ENCODE measurements around the gene BMP10. TPM values are rescaled to one million over a fixed set of nuclear protein-coding genes. Genes with fewer than 3 reads are reported as not detected.

The BMP10 gene
- total and polyA plus RNA-seq, 12 donors, result not detected

DNA sequence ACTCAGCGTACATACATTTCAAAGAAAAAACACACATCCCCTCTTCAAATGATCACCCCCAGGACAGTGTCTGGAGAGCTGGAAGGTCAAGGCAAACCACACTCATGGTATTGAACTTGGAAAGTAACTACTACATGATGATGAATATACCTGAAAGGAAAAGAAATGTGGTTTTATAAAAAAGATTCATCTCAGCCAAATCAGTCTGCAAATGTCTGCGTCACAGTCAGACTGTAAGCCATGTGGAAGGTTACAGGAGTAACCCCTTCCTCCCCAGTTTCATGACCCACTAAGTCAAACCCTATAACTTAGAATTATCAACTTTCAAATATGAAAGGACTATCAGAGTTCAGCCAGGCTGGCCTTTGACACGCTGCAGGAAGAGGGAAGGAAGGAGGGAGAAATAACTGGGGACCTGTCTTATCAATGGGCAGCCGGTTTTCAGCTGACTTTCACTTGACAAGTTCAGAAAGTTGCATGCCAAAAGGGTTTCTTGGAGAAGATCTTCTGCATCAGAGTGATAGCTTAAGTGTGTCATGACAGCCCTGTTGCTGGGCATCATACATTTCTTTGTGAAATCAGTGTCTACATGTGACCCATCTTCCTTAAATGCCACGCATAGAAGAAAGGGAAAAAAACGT, 7.0 kb upstream of the BMP10 start:
- Histone ChIP-seq H3K36me3 (replicated peaks in 1 of 2) (no peaks in the 10 kb centered on the region), H3K27ac (no peak overlapping the region), H3K4me3 (no peak overlapping the region), H3K9me3 (replicated peaks in 1 of 3) (no peaks in the 10 kb centered on the region), H3K27me3 (no peaks in the 10 kb centered on the region), H3K4me1 (replicated peaks in 1 of 2) (no peaks in the 10 kb centered on the region)
- intact Hi-C loops (cut with DNase I), result no loop called here
- TF ChIP-seq POLR2A (IDR thresholded peaks at IDR 0.05), result no peak
- TF ChIP-seq, protein P1, sequence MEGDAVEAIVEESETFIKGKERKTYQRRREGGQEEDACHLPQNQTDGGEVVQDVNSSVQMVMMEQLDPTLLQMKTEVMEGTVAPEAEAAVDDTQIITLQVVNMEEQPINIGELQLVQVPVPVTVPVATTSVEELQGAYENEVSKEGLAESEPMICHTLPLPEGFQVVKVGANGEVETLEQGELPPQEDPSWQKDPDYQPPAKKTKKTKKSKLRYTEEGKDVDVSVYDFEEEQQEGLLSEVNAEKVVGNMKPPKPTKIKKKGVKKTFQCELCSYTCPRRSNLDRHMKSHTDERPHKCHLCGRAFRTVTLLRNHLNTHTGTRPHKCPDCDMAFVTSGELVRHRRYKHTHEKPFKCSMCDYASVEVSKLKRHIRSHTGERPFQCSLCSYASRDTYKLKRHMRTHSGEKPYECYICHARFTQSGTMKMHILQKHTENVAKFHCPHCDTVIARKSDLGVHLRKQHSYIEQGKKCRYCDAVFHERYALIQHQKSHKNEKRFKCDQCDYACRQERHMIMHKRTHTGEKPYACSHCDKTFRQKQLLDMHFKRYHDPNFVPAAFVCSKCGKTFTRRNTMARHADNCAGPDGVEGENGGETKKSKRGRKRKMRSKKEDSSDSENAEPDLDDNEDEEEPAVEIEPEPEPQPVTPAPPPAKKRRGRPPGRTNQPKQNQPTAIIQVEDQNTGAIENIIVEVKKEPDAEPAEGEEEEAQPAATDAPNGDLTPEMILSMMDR (IDR thresholded peaks at IDR 0.05), result no peak
- DNase-seq, result no peak
- 51 to 61% (median 58%) methylated on average over 5 to 6 of the region's 6 CpGs for WGBS, 4 donors

GRCh38 chr2:68877079-68877772, 6.0 kb upstream of the BMP10 start:
- intact Hi-C loops (cut with DNase I), result no loop called here
- Histone ChIP-seq H3K27me3 (no peaks in the 10 kb centered on the region), H3K9me3 (replicated peaks in 1 of 3) (no peaks in the 10 kb centered on the region), H3K4me1 (replicated peaks in 1 of 2) (no peaks in the 10 kb centered on the region), H3K36me3 (replicated peaks in 1 of 2) (no peaks in the 10 kb centered on the region), H3K4me3 (no peak overlapping the region), H3K27ac (no peak overlapping the region)
- DNase-seq, result no peak
- 79 to 85% (median 83%) methylated on average over 3 of the region's 3 CpGs for WGBS, 4 donors
- TF ChIP-seq, protein P1 (IDR thresholded peaks at IDR 0.05), result no peak
- no peak for TF ChIP-seq POLR2A (IDR thresholded peaks at IDR 0.05)

GRCh38 chr2:68870215-68870614, 982 bp downstream of the BMP10 start:
- Histone ChIP-seq H3K27me3 (no peaks in the 10 kb centered on the region), H3K9me3 (replicated peaks in 1 of 3) (no peaks in the 10 kb centered on the region), H3K4me3 (no peak overlapping the region), H3K27ac (no peak overlapping the region), H3K4me1 (replicated peaks in 1 of 2) (no peaks in the 10 kb centered on the region), H3K36me3 (replicated peaks in 1 of 2) (no peaks in the 10 kb centered on the region)
- DNase-seq, result no peak
- TF ChIP-seq, protein P1 (IDR thresholded peaks at IDR 0.05), result no peak
- no peak for TF ChIP-seq POLR2A (IDR thresholded peaks at IDR 0.05)
- 35 to 48% (median 42%) methylated on average over 2 of the region's 2 CpGs for WGBS, 4 donors
- intact Hi-C loops (cut with DNase I), result no loop called here

DNA sequence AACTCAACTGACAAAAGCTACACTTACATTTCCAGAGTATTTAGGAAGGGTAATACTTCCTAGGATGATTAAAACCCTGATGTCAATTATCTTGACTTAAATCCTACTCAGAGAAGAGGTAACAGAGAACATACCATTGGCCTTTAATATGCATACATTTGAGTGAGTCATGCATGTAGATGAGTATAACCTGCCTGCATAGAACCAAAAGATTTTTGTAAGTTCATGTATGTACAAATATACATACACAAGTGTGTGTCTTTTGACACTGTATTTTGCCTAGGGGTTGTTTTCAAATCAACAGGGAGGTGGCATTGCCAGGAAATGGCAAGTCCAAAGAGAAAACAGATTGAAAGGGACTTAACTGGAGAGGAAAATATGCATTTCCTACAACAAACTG, 6.1 kb downstream of the BMP10 start:
- no peaks in the 10 kb centered on the region for H3K36me3 ChIP-seq (replicated peaks in 1 of 2)
- H3K4me3 ChIP-seq, result no peak overlapping the region
- no peaks in the 10 kb centered on the region for H3K27me3 ChIP-seq
- no peaks in the 10 kb centered on the region for H3K4me1 ChIP-seq (replicated peaks in 1 of 2)
- no peak overlapping the region for H3K27ac ChIP-seq
- TF ChIP-seq, protein P1 (IDR thresholded peaks at IDR 0.05), result no peak
- no peak for TF ChIP-seq POLR2A (IDR thresholded peaks at IDR 0.05)
- intact Hi-C loops (cut with DNase I), result no loop called here
- no peaks in the 10 kb centered on the region for H3K9me3 ChIP-seq (replicated peaks in 1 of 3)
- no peak for DNase-seq

Measured in adrenal gland (tissue), 12 donors.